ENCODE measurements around the gene KRTAP4-2.

The KRTAP4-2 gene

GRCh38 chr17:41178843-41179616, 1.0 kb upstream of the KRTAP4-2 start:
- TF ChIP-seq CTCF (conservative IDR thresholded peaks at IDR 0.05; ENCODE audit: control insufficient read depth, insufficient read depth, low read depth, low read length): no peak
- no peak overlapping the region for H3K4me3 ChIP-seq (ENCODE audit: control insufficient read depth, low read depth, low read length)
- DNase-seq (ENCODE audit: low read depth): peak; percentile 70

GRCh38 chr17:41178341-41178740, 320 bp upstream of the KRTAP4-2 start:
- no peak for TF ChIP-seq CTCF (conservative IDR thresholded peaks at IDR 0.05; ENCODE audit: control insufficient read depth, insufficient read depth, low read depth, low read length)
- H3K4me3 ChIP-seq (ENCODE audit: control insufficient read depth, low read depth, low read length): no peak overlapping the region
- peak; percentile 74 for DNase-seq (ENCODE audit: low read depth)

DNA sequence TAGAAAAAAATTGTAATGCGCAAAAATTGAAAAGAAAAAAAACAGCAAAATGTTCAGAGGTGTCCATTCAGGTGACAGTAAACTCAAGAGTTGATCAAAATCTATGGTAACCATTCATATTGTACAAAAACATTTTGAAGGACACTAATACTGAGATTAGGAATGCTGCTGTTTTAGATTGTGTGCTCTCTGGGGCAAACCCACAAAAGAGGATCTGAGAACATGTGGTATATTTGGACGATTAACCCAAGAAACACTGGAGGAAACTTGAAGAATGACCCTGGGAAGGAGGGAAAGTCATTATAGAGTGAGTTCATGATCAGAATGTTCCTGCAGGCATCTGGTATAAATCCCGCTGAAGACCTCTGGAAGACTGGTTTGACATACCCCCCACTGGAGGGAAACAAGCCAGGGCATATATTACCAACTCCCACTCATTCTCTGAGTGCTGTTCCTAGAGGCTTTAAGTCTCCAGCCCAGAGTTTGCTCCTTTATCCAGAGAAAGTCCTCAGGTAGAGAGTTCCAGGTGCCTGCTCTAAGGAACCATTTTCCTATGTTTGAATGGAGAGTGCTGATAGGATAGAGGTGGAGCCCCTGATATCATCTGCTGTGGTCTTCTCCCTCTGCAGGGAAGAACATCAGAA, 1.2 kb downstream of the KRTAP4-2 start:
- no peak for TF ChIP-seq CTCF (conservative IDR thresholded peaks at IDR 0.05; ENCODE audit: control insufficient read depth, insufficient read depth, low read depth, low read length)
- H3K4me3 ChIP-seq (ENCODE audit: control insufficient read depth, low read depth, low read length): no peak overlapping the region
- DNase-seq (ENCODE audit: low read depth): no peak

DNA sequence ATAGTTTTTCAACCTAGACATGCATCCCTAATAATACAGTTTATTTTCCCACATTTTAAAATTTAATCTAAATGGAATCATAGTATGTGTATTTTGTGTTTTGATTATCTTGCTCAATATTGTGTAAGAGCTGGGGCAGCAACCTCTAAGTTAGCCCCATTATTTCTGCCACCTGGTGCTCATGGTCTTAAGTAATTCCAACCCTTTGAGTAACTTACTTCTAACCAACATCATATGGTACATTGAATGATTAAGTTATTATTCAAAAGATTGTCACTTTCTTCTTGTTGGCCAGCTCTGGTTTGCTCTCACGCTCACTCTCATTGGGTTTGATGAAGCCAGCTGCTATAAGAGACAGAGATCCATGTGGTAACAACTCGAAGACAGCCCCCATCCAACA, 6.1 kb downstream of the KRTAP4-2 start:
- peak; percentile 71 for DNase-seq (ENCODE audit: low read depth)
- H3K4me3 ChIP-seq (ENCODE audit: control insufficient read depth, low read depth, low read length): no peak overlapping the region
- TF ChIP-seq CTCF (conservative IDR thresholded peaks at IDR 0.05; ENCODE audit: control insufficient read depth, insufficient read depth, low read depth, low read length): no peak

DNA sequence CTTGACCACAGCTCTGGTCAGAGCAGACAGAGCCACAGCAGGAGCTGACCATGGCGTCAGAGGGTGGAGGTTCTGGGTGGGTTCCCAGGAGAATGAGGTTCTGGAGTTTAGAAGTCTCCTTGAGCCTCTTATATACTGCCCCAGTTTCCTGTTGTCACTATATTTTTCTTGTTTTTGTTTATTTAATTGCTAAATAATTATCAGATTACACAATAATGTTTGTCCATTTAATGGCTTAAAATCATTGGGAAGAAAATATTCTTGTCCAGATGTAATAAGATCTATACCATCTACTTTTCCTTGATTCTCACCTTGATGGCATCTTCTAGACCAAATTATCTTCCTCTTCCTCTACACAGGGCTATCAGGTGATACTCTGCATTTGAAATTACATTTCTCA, 9.9 kb downstream of the KRTAP4-2 start, which contains the start of gene KRTAP4-3:
TSS of gene KRTAP4-3 (minus strand) at position 101 of the 400 bp plus-strand sequence. CDS start at position 52, 49 bp downstream.
- DNase-seq (ENCODE audit: low read depth): no peak
- H3K4me3 ChIP-seq (ENCODE audit: control insufficient read depth, low read depth, low read length): no peak within 1 kb of the TSS
- no peak for TF ChIP-seq CTCF (conservative IDR thresholded peaks at IDR 0.05; ENCODE audit: control insufficient read depth, insufficient read depth, low read depth, low read length)

DNA sequence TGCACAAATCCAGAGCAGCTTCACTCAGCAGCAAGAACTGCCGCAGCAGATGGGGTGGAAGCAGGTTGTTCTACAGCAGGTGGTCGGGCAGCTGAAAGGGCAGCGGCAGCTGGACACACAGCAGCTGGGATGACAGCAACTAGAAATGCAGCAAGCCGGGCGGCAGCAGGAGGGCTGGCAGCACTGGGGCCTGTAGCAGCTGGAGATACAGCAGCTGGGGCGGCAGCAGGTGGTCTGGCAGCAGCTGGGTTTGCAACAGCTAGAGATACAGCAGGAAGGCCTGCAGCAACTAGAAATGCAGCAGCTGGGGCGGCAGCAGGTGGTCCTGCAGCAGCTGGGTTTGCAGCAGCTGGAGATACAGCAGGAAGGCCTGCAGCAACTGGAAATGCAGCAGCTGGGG, 10.5 kb downstream of the KRTAP4-2 start:
- H3K4me3 ChIP-seq (ENCODE audit: control insufficient read depth, low read depth, low read length): no peak overlapping the region
- TF ChIP-seq CTCF (conservative IDR thresholded peaks at IDR 0.05; ENCODE audit: control insufficient read depth, insufficient read depth, low read depth, low read length): no peak
- DNase-seq (ENCODE audit: low read depth): no peak

Measured in fibroblast of mammary gland (primary cell).